ENCODE data around the gene KRTAP5-4.

DNA sequence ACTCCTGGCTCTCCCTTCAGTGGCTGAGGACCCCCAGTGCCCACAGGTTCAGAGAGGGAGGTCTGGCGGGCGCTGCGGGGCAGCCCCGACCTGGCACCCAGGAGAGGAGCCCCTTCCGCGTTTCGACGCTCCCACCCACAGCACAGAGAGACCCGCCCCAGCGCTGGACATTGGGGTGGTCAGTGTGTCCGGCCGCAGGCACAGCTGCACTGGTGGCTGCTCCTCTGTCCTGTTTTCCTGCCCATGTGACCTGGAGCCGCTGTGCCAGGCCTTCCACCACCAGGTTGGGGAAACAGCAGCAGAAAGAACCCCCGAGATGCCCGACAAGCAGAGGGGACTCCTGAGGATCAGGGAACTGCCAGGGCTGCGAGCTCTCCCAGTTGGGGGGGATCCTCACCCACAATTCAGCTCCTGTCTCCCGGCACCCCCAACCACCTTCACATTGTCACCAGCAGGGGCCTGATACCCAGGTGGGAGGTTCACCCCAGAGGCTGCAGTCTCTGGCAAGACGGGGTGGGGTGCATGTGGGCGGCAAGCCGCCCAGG, 21.3 kb upstream of the KRTAP5-4 start:
- TF ChIP-seq, protein P1, sequence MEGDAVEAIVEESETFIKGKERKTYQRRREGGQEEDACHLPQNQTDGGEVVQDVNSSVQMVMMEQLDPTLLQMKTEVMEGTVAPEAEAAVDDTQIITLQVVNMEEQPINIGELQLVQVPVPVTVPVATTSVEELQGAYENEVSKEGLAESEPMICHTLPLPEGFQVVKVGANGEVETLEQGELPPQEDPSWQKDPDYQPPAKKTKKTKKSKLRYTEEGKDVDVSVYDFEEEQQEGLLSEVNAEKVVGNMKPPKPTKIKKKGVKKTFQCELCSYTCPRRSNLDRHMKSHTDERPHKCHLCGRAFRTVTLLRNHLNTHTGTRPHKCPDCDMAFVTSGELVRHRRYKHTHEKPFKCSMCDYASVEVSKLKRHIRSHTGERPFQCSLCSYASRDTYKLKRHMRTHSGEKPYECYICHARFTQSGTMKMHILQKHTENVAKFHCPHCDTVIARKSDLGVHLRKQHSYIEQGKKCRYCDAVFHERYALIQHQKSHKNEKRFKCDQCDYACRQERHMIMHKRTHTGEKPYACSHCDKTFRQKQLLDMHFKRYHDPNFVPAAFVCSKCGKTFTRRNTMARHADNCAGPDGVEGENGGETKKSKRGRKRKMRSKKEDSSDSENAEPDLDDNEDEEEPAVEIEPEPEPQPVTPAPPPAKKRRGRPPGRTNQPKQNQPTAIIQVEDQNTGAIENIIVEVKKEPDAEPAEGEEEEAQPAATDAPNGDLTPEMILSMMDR (conservative IDR thresholded peaks at IDR 0.05; ENCODE audit: low read depth, low read length) = no peak
- TF ChIP-seq EZH2 (IDR thresholded peaks at IDR 0.05; ENCODE audit: borderline replicate concordance, low read depth, low read length, poor library complexity, severe bottlenecking) = no peak

Data from A673 (cell line).